NCI-H526 treated with DMSO at 0.1 percent for 48 hours (cell line): ENCODE data around the gene SFR1.
A peak's percentile ranks its signal among the peaks of the same experiment; 100 is the strongest.

Source experiments
- DNase-seq: peaks from one replicate; lab custom pipeline; 2025; lab: John Stamatoyannopoulos, UW

The SFR1 gene

GRCh38 chr10:104104926-104105325 is 17.0 kb upstream of the SFR1 start:
- DNase-seq: no peak

GRCh38 chr10:104109908-104110662 is 11.9 kb upstream of the SFR1 start:
- DNase-seq: no peak

- DNase-seq: no peak
Measured at GRCh38 chr10:104113376-104113956, 8.5 kb upstream of the SFR1 start.

- no peak for DNase-seq
Measured at GRCh38 chr10:104117839-104118323, 4.1 kb upstream of the SFR1 start.

GRCh38 chr10:104119996-104120395 is 2.0 kb upstream of the SFR1 start:
- DNase-seq: peak; percentile 10

- DNase-seq: no peak
Measured at GRCh38 chr10:104120512-104120902, 1.5 kb upstream of the SFR1 start.

GRCh38 chr10:104120903-104121484 is 977 bp upstream of the SFR1 start:
- DNase-seq: no peak

GRCh38 chr10:104122225-104123107 is 495 bp downstream of the SFR1 start:
- no peak for DNase-seq

GRCh38 chr10:104123397-104123796 is 1.4 kb downstream of the SFR1 start:
- DNase-seq: no peak

- no peak for DNase-seq
Measured at GRCh38 chr10:104127411-104127810, 5.4 kb downstream of the SFR1 start.

- no peak for DNase-seq
Measured at GRCh38 chr10:104128214-104128613, 6.2 kb downstream of the SFR1 start.

GRCh38 chr10:104130041-104130440 is 8.1 kb downstream of the SFR1 start:
- no peak for DNase-seq

- DNase-seq: no peak
Measured at GRCh38 chr10:104138131-104138530, 16.2 kb downstream of the SFR1 start.

- no peak for DNase-seq
Measured at GRCh38 chr10:104139221-104139620, 17.2 kb downstream of the SFR1 start.

- no peak for DNase-seq
Measured at GRCh38 chr10:104142081-104142480, 20.1 kb downstream of the SFR1 start.

- DNase-seq: no peak
Measured at GRCh38 chr10:104143829-104144228, 21.9 kb downstream of the SFR1 start.

- no peak for DNase-seq
Measured at GRCh38 chr10:104144931-104145330, 23.0 kb downstream of the SFR1 start.

- DNase-seq: peak; percentile 7
Measured at GRCh38 chr10:104146882-104147281, 24.9 kb downstream of the SFR1 start.

GRCh38 chr10:104150139-104150538 is 28.2 kb downstream of the SFR1 start:
- no peak for DNase-seq

- no peak for DNase-seq
Measured at GRCh38 chr10:104151737-104152136, 29.8 kb downstream of the SFR1 start.

- DNase-seq: no peak
Measured at GRCh38 chr10:104155591-104155990, 33.6 kb downstream of the SFR1 start.

GRCh38 chr10:104170610-104171254 is 48.8 kb downstream of the SFR1 start:
- DNase-seq: no peak
